DND-41 (cell line): ENCODE results near the gene MED28.

ENCODE experiments used
- EZH2 ChIP-seq: IDR thresholded peaks from 3 replicates; pipeline ENCODE4 v1.6.1; 2012; ENCODE audit warnings: borderline replicate concordance, low read depth, mild to moderate bottlenecking, moderate library complexity, low read length, inconsistent platforms; ENCODE audit not compliant: severe bottlenecking
- TF ChIP-seq, protein P1 (sequence below): IDR thresholded peaks from 2 replicates; pipeline ENCODE4 v1.5.1; 2012; ENCODE audit warnings: borderline replicate concordance, low read length, moderate library complexity, mild to moderate bottlenecking; ENCODE audit not compliant: poor library complexity, severe bottlenecking; ENCODE audit errors: extremely low read depth

DNA sequence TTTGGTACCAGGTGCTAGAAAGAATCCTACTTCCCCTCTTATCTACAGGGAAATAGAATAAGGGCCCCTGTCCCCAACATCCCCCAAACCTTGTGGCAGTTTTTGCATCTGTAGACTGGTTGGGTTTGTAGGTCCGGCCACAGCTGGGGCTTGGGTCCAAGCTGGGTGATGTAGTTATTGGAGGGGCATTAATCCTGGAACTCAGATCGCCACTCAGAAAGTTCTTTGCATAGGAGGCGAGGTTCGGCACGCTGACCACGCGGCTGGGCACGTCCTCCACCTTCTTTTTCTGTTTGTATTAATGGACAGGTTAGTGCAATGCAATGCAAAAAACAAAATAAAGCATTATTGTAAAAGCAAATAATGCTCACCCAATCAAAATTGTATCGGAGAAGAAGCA is 19.2 kb downstream of the MED28 start:
- TF ChIP-seq, protein P1, sequence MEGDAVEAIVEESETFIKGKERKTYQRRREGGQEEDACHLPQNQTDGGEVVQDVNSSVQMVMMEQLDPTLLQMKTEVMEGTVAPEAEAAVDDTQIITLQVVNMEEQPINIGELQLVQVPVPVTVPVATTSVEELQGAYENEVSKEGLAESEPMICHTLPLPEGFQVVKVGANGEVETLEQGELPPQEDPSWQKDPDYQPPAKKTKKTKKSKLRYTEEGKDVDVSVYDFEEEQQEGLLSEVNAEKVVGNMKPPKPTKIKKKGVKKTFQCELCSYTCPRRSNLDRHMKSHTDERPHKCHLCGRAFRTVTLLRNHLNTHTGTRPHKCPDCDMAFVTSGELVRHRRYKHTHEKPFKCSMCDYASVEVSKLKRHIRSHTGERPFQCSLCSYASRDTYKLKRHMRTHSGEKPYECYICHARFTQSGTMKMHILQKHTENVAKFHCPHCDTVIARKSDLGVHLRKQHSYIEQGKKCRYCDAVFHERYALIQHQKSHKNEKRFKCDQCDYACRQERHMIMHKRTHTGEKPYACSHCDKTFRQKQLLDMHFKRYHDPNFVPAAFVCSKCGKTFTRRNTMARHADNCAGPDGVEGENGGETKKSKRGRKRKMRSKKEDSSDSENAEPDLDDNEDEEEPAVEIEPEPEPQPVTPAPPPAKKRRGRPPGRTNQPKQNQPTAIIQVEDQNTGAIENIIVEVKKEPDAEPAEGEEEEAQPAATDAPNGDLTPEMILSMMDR = no peak
- TF ChIP-seq EZH2 = no peak
